HEK293 (cell line): ENCODE results near the gene ARL5A.

Experiments
- CTCF ChIA-PET: fragments of 350-600 bp; formaldehyde crosslinking; extraction: SDS; loops from one replicate; lab custom pipeline; 2021; ENCODE audit warnings: antibody characterized with exemption; lab: Yijun Ruan, JAX
- POLR2A ChIA-PET: fragments of 300-600 bp; formaldehyde crosslinking; extraction: SDS; loops from one replicate; lab custom pipeline; 2020; ENCODE audit warnings: antibody characterized with exemption, inconsistent platforms; lab: Yijun Ruan, JAX
- H3K27ac ChIP-seq: fragments of 200-500 bp; sonication (Bioruptor generic); 2 replicates; pipeline ENCODE4 v1.5.1; 2014; ENCODE audit warnings: low read depth, low read length, control low read depth, inconsistent platforms; ENCODE audit errors: extremely low read depth
- H3K36me3 ChIP-seq, 2 experiments: fragments of 200-500 bp in 1 of 2; sonication (Bioruptor generic) in 1 of 2; 1 replicate in 1 of 2; 2 replicates in 1 of 2; pipeline ENCODE4 v1.5.1; 2014 to 2017; ENCODE audit warnings: inconsistent platforms in 2 of 2, low read length in 2 of 2; ENCODE audit not compliant: control insufficient read depth in 2 of 2, insufficient read depth in 1 of 2
- H3K4me1 ChIP-seq: fragments of 200-500 bp; sonication (Bioruptor generic); 2 replicates; pipeline ENCODE4 v1.5.1; 2014; ENCODE audit warnings: mild to moderate bottlenecking, low read length, inconsistent platforms; ENCODE audit not compliant: control insufficient read depth, insufficient read depth
- H3K4me3 ChIP-seq: 2 replicates; pipeline ENCODE4 v1.5.1; 2011; ENCODE audit warnings: low read depth, mild to moderate bottlenecking, control low read depth, low read length, moderate library complexity
- H3K9me3 ChIP-seq: fragments of 200-500 bp; sonication (Bioruptor generic); 2 replicates; pipeline ENCODE4 v1.5.1; 2014; ENCODE audit warnings: low read depth, low read length, inconsistent platforms; ENCODE audit not compliant: control insufficient read depth, insufficient read depth
- EGR2 ChIP-seq: fragments of 450-650 bp; formaldehyde crosslinking; IDR thresholded peaks from 2 replicates; pipeline ENCODE4 v1.5.1; 2016; ENCODE audit warnings: low read depth, missing biosample characterization, missing genetic modification characterization
- PATZ1 ChIP-seq: fragments of 450-650 bp; formaldehyde crosslinking; IDR thresholded peaks from 2 replicates; pipeline ENCODE4 v1.5.1; 2016; ENCODE audit warnings: missing biosample characterization, missing genetic modification characterization
- SCRT2 ChIP-seq: fragments of 450-650 bp; formaldehyde crosslinking; IDR thresholded peaks from 2 replicates; pipeline ENCODE4 v1.5.1; 2016; ENCODE audit warnings: missing biosample characterization, missing genetic modification characterization
- SP7 ChIP-seq: fragments of 450-650 bp; formaldehyde crosslinking; IDR thresholded peaks from 2 replicates; pipeline ENCODE4 v1.5.1; 2016; ENCODE audit warnings: missing biosample characterization, missing genetic modification characterization
- ZBTB26 ChIP-seq: fragments of 450-650 bp; formaldehyde crosslinking; optimal IDR thresholded peaks from 2 replicates; pipeline ENCODE3; 2016; ENCODE audit warnings: missing biosample characterization, mild to moderate bottlenecking, missing genetic modification characterization
- ZNF280C ChIP-seq: fragments of 450-650 bp; formaldehyde crosslinking; IDR thresholded peaks from 2 replicates; pipeline ENCODE4 v1.5.1; 2016; ENCODE audit warnings: missing biosample characterization, missing genetic modification characterization
- ZNF404 ChIP-seq: fragments of 450-650 bp; formaldehyde crosslinking; IDR thresholded peaks from 2 replicates; pipeline ENCODE4 v1.5.1; 2017; ENCODE audit warnings: missing biosample characterization, missing genetic modification characterization
- ZNF488 ChIP-seq: fragments of 450-650 bp; formaldehyde crosslinking; IDR thresholded peaks from 2 replicates; pipeline ENCODE4 v1.5.1; 2016; ENCODE audit warnings: missing biosample characterization, missing genetic modification characterization
- ZNF558 ChIP-seq: fragments of 450-650 bp; formaldehyde crosslinking; IDR thresholded peaks from 2 replicates; pipeline ENCODE4 v1.5.1; 2016; ENCODE audit warnings: missing biosample characterization, missing genetic modification characterization
- ZNF639 ChIP-seq: fragments of 450-650 bp; formaldehyde crosslinking; IDR thresholded peaks from 2 replicates; pipeline ENCODE4 v1.5.1; 2016; ENCODE audit warnings: missing biosample characterization, missing genetic modification characterization
- TF ChIP-seq, protein P1 (sequence below): fragments of 450-650 bp; formaldehyde crosslinking; IDR thresholded peaks from 2 replicates; pipeline ENCODE4 v1.5.1; 2016; ENCODE audit warnings: missing biosample characterization, missing genetic modification characterization
- TF ChIP-seq, protein P2 (sequence below): fragments of 450-650 bp; formaldehyde crosslinking; IDR thresholded peaks from 2 replicates; pipeline ENCODE4 v1.5.1; 2016; ENCODE audit warnings: missing biosample characterization, missing genetic modification characterization

Gene ARL5A

DNA sequence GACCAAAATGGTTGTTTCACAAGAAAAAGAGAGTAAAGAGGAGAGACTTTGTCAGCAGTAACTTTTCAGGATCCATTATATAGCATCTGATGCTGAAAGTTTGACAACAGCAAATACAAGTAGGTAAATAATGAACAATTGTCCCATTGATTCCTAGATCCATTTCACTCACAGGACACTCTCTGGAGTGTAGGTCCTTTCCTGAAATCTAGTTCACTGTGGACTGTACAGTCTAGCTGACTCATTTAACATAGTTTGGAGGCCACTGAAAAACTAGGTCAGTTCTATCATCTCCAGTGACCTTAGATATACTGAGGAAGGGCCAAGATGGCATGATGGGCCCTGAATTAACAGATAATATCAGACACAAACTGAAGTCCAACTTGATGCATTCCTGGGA is 74.7 kb downstream of the ARL5A start:
- no peak overlapping the region for H3K27ac ChIP-seq
- no peaks in the 10 kb centered on the region for H3K9me3 ChIP-seq
- H3K36me3 ChIP-seq = no peaks in the 10 kb centered on the region
- no peaks in the 10 kb centered on the region; the same call in 1 of the 2 replicates for H3K4me1 ChIP-seq
- ChIA-PET POLR2A (no interaction called here), CTCF (interaction anchor here (0.6 kb wide), 1 partner anchor 272 kb away, joined by 4 read pairs; no protein-coding TSS in a partner anchor)
- no peak for TF ChIP-seq ZBTB26 (tag by site-specific recombination)
- TF ChIP-seq SP7 (tag by site-specific recombination) = no peak
- no peak for TF ChIP-seq PATZ1
- no peak for TF ChIP-seq ZNF639 (tag by site-specific recombination)
- TF ChIP-seq SCRT2 (tag by site-specific recombination) = no peak
- TF ChIP-seq EGR2 = no peak
- TF ChIP-seq ZNF558 (tag by site-specific recombination) = no peak
- TF ChIP-seq ZNF404 (tag by site-specific recombination) = no peak
- TF ChIP-seq, protein P1, sequence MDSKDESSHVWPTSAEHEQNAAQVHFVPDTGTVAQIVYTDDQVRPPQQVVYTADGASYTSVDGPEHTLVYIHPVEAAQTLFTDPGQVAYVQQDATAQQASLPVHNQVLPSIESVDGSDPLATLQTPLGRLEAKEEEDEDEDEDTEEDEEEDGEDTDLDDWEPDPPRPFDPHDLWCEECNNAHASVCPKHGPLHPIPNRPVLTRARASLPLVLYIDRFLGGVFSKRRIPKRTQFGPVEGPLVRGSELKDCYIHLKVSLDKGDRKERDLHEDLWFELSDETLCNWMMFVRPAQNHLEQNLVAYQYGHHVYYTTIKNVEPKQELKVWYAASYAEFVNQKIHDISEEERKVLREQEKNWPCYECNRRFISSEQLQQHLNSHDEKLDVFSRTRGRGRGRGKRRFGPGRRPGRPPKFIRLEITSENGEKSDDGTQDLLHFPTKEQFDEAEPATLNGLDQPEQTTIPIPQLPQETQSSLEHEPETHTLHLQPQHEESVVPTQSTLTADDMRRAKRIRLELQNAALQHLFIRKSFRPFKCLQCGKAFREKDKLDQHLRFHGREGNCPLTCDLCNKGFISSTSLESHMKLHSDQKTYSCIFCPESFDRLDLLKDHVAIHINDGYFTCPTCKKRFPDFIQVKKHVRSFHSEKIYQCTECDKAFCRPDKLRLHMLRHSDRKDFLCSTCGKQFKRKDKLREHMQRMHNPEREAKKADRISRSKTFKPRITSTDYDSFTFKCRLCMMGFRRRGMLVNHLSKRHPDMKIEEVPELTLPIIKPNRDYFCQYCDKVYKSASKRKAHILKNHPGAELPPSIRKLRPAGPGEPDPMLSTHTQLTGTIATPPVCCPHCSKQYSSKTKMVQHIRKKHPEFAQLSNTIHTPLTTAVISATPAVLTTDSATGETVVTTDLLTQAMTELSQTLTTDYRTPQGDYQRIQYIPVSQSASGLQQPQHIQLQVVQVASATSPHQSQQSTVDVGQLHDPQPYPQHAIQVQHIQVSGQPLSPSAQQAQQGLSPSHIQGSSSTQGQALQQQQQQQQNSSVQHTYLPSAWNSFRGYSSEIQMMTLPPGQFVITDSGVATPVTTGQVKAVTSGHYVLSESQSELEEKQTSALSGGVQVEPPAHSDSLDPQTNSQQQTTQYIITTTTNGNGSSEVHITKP = no peak
- TF ChIP-seq ZNF280C = no peak
- TF ChIP-seq, protein P2, sequence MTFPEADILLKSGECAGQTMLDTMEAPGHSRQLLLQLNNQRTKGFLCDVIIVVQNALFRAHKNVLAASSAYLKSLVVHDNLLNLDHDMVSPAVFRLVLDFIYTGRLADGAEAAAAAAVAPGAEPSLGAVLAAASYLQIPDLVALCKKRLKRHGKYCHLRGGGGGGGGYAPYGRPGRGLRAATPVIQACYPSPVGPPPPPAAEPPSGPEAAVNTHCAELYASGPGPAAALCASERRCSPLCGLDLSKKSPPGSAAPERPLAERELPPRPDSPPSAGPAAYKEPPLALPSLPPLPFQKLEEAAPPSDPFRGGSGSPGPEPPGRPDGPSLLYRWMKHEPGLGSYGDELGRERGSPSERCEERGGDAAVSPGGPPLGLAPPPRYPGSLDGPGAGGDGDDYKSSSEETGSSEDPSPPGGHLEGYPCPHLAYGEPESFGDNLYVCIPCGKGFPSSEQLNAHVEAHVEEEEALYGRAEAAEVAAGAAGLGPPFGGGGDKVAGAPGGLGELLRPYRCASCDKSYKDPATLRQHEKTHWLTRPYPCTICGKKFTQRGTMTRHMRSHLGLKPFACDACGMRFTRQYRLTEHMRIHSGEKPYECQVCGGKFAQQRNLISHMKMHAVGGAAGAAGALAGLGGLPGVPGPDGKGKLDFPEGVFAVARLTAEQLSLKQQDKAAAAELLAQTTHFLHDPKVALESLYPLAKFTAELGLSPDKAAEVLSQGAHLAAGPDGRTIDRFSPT (tag by site-specific recombination) = no peak
- no peak for TF ChIP-seq ZNF488 (tag by site-specific recombination)
- H3K4me3 ChIP-seq = no peak overlapping the region
